HG03196 (cell line): ENCODE measurements around the gene CIROP.

Experiments
- ATAC-seq: cut with Tn5 transposase; IDR thresholded peaks from one replicate; pipeline ENCODE4 v1.9.1; 2021; ENCODE audit not compliant: unreplicated experiment

The CIROP gene

DNA sequence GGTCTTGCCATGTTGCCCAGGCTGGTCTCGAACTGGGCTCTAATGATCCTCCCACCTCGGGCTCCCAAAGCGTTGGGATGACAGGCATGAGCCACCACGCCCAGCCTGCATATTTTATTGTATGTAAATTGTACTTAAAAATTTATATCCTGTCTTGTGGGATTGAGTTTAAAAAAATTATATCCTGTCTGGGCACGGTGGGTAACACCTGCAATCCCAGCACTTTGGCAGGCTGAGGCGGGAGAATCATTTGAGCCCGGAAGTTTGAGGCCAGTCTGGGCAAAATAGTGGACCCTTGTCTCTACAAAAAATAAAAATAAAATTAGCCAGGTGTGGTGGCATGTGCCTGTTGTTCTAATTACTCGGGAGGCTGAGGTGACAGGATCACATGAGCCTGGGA is 28.2 kb upstream of the CIROP start:
- no peak for ATAC-seq

DNA sequence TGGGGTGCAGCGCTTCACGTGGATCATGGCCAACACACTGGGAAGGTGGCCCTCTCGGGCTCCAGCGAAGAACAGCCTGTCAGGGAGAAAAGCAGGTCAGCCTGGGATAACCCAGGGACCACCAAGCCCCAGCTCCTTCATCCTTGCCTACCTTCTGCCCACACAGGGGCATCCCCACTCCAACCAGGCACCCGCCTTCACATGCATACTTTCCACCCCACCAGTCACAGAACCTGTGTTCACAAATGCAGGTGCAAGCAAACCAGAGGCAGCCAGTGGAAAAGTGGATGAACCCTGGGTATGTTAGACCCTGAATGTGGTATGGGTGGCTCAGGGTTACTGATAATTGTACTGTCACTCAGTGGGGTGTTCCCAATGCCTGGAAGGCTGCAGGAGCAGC is 26.7 kb upstream of the CIROP start:
- ATAC-seq = no peak

DNA sequence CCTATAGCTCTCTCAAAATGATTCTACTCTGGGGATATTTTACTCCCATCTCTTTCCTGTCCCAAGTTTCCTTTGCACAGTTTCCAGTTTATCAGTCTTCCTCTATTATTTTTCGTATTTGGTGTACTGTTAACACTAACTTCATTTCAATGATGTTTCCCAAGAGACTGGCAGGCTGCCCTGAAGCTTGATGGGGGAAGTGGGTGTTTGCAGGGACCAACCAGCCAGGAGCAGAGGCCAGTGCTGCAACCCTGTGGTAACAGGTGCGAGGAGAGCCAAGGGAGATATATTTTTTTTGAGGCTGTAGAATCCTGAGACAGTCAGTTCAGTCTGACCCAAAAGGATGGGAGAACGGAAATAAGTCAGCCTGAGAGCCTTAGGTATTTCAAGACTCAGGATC is 26.1 kb upstream of the CIROP start:
- no peak for ATAC-seq

DNA sequence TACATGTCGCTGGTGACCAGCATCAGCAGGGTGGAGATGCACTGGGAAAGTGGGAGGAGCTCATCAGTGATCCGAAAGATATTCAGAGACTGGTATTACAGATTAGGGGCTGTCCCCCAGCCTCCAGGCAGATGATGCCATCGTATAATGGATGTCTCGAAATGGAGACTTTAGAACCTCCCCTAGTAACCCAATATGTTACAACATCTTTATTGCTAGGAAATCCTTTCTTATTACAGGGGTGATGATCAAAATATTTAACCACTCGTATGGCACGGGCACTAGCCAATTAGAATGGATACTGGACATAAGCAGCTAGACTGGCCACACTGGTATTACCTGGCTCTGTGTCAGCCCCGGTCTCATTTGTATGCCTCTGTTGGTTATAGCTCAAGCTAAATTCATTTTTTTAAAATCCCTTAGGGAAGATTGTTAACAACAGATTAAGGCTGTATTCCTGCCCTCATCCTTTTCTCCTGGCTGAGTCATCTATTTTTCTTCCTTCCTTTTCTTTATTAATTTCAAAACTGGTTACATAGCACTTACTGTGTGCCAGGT is 25.0 kb upstream of the CIROP start:
- ATAC-seq = no peak

DNA sequence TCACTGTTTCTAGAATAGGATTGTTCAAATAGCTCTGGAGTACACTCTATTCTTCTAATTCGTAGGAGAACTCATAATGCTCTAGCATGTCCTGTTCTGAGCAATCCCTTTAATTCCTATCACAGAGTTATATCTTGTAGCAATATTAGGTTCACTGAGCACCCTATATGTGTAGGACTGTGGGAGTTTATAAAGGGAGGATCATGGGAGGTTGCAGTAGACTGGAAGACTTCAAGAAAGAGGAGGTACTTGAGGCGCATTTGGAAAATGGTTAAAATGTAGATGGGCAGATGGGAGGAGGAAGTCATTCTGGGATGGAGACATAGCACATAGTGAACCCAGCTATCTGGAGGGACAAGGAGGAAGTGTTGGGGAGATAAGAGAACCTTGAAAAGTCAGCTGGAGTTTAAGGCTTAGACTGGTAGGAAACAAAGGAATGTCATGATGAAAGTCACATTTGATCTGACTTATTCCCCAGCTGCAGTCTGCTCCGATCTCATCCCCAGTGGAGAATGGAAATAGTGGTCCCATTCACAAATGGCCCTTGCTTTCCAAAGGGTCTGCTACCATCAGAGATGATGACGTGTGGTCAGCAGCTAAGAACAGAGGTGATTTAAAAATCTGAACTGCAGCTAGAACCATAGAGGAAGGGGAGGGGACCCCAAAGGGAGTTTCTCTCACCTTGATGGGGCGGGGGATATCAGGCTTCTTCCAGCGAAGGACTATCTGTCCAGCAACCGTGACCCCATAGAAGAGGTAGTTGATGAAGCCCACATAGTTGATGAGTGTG is 24.4 kb upstream of the CIROP start:
- no peak for ATAC-seq

- no peak for ATAC-seq
Measured at GRCh38 chr14:23127861-23128260, 23.1 kb upstream of the CIROP start.

GRCh38 chr14:23126548-23127278 is 21.9 kb upstream of the CIROP start:
- ATAC-seq = no peak

GRCh38 chr14:23125933-23126524 is 21.2 kb upstream of the CIROP start:
- no peak for ATAC-seq

DNA sequence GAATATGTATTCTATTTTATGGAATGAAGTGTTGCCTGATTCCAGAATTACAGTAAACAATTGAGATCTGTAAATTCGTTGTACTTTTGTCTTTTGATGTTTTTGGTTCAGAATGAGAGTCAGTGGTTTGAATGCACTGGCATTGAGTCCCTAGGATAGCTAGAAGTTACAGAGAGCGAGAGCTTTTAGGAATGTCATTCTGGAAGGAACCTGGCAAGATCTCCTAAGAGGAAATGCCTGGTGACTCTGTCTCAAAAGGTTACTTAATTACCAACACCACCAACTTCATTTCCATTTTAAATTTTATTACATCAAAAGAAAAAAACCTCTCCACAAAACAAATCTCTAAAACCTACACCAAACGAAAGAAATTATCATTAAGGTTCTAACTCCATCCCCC is 20.2 kb upstream of the CIROP start:
- no peak for ATAC-seq

- no peak for ATAC-seq
Measured at GRCh38 chr14:23124337-23124954, 19.7 kb upstream of the CIROP start.

GRCh38 chr14:23123419-23123818 is 18.6 kb upstream of the CIROP start:
- ATAC-seq = no peak

- ATAC-seq = no peak
Measured at GRCh38 chr14:23122086-23122485, 17.3 kb upstream of the CIROP start.

- no peak for ATAC-seq
Measured at GRCh38 chr14:23121361-23121771, 16.6 kb upstream of the CIROP start.

DNA sequence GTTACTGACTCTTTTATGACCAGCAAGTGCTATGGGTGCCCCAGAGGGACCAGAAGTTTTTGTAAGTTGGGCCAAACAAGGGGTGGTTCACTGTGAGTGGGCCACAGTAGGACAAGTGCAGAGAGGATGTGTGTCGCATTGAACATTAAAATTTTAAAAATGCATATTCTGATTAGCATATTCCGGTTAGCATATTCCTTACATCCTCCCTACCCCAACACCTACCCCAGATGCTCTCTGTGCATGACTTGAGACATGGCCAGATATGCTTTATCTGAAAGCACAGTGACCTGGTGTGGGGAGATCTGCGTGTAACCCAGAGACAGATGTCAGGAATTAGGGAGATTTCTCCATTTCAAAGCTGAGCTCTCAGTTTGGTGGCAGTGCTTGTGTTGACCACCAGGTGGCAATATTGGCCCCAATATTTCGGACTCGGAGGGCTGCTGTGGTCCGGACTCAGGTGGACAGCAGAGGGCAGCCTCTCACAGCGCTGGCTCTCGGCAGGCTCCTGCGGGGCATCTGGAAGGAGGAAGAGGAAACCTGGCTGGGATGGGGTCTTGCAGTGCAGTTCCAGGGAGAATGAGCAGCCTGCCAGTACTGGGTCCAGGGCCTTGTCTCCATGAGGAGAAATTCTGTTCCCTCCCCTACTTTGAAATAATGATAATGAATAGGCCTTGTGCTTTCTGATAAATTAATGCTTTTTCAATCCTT is 15.9 kb upstream of the CIROP start:
- ATAC-seq = peak; percentile 61

DNA sequence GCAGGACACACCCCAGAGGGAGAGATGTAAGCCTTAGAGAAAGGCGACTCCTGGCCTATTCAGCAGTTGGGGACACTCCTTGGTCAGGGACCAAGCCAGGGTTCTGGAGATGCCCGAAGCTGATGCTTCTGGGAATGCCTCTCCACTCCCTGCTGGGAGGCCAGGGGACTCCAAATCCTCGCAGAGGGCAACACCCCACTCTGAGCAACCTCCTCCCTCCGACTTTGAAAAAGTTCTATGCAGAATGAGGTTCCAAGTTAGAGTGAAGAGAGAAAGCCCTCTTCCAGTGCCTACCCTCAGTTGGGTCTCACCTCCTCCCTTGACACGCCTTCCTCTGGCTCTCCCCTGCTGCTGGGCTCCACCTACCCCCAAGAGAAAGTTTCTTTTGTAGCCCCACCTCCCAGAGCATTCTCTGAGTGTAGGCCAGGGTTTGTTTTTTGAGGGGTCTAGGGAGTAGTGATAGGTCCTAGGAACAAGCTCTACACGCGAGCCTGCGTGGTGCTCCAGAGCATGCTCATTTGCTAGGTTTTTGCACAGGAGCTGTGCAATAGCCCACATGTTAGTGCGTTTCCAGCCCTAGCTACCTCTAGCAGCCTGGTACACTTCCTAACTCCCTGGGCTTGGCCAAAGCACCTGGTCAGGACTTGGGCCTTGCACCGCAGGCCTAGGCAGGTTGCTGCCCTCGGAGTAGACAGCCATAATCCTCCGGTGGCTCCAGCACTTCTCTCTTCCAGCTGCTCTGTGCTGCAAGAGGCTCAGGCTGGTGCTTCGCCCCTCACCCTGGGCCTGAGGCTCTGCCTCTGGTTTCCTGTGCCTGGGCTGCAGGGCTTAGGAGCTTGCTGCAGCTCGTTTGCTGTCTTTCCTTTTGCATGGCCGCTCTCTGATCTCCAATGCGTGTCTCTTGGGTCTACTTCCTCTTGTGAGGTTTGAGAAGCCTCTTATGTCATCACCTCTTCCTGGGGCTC is 14.9 kb upstream of the CIROP start:
- no peak for ATAC-seq

DNA sequence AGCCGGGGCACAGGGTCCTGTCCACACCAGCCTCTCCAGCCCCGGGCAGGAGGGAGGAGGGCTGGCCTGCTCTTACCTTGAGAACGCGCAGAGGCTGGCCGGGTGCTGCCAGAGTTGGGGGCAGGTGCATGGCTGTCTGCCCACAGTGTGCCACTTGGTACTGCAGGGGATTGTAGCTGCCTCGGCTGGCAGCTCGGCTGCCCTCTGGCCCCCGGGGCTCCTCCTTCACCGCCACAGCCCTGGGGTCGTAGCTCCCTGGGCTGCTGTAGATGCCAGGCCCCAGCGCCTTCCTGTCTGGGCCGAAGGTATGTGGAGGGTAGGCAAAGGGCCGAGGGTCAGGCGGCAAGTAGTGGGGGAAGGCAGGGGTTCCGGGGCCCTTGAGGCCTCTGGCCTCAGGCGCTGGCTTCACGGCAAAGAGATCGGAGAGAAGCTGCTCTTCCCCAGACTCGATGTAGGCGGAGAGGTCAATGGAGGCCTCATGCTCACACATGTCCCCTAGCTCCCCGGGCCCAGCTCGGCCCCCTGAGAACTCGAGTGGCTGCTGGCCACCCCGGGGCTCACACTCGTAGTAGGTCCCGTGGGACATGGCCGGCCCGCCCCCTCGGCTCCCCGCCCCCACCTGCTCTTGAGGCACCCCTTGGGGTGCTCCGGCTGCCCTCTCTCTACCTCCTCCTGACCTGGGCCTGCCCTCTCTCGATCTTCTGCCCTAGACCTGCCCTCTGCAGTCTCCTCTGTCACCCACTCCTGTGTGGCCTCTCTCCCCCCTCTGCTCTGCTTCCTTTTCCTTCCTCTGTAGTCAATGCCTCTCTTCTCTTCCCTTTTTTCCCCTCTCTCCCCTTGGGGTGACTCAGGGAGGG is 13.9 kb upstream of the CIROP start, which contains the start of gene CEBPE:
CEBPE (minus strand) TSS at position 750 of the 857 bp plus-strand sequence; CDS start at position 586, 164 bp downstream.
- ATAC-seq = no peak

- ATAC-seq = no peak
Measured at GRCh38 chr14:23117371-23118020, 12.7 kb upstream of the CIROP start.

DNA sequence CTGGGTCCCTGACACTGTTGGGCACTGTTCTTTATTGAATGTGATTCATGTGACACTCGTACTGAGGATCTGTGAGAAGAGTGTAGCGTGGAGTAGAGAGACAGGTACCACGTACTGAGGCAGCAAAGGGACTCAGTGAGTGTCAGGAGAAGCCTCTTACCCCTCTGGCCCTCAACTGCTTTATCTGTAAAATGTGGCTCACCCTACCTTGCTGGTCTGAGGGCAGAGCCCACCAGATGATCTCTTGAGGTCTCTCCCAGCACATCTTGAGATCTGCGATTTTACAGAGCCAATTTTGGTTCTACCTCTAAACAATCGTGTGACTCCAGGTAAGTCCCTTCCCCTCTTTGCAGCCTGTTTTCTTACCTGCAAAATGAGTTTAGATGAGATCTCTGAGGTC is 11.1 kb upstream of the CIROP start:
- ATAC-seq = no peak
